ENCODE data around the gene TAF1A. TPM values are rescaled to one million over a fixed set of nuclear protein-coding genes. Genes with fewer than 3 reads are reported as not detected.

Gene TAF1A
- 11.0 TPM for total RNA-seq

DNA sequence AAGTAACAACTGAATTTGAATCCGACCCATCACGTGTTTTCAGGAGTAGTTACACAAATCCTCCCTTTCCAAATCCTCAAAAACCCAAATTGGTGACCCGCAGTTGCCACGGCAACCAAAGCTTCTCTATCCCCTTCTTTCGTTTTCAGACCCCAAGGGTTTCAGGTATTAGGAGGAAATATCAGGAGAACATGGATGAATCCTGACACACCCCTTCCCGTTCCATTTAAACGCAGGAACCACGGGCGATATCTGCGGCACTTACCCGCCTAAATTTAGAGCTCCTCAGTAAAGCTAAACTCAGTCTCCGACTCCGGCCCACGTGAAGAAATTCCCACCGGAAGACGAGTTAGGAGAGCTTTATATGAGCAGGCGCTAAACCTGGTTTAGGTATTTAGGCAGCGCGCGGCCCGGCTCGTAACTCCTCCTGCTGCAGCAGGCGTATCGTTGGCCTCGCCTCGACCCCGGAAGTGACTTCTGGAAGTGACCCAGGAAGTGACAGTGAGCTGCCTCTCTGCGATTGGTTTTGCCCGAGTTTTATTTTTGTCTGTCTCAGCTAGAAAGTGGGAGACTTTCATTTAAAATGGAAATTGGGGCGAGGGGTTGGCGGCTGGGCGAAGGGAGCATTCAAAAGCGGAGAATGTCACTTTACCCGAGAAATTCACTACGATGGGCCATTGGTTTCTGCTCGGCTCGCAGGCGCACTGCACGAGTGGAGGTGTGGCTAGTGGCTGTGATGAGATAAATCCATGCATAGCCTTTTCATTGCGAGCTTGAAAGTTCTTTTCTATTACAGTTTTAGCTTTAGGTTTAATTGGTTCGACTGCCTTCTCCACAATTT lies at the start of gene TAF1A:
Gene TAF1A (minus strand): TSS at position 472 of the 841 bp plus-strand sequence.
- peak within 1 kb of the TSS; percentile 65 to 84 (median 83) for H3K9ac ChIP-seq (ENCODE audit: low read depth in 1 of 3, low read length in 3 of 3)
- peaks cover 0 to 14% (median 0%) of the 10 kb centered on the region in 3 donors for H3K36me3 ChIP-seq (ENCODE audit: control insufficient read depth in 3 of 3, insufficient read depth in 3 of 3, low read length in 3 of 3)
- peaks cover 3 to 19% (median 9%) of the 10 kb centered on the region in 3 donors for H3K4me1 ChIP-seq (ENCODE audit: control insufficient read depth in 3 of 3, insufficient read depth in 3 of 3, low read length in 3 of 3)
- peak within 1 kb of the TSS; percentile 78 for H3K27ac ChIP-seq (ENCODE audit: low read depth, low read length)
- H3K9me3 ChIP-seq (ENCODE audit: control insufficient read depth in 3 of 3, low read length in 3 of 3): no peaks in the 10 kb centered on the region
- H3K27me3 ChIP-seq (ENCODE audit: control insufficient read depth in 3 of 3, insufficient read depth in 3 of 3, low read length in 3 of 3): no peaks in the 10 kb centered on the region
- H3K4me3 ChIP-seq (ENCODE audit: low read length in 3 of 3): peak within 1 kb of the TSS; percentile 82 to 90 (median 89)

DNA sequence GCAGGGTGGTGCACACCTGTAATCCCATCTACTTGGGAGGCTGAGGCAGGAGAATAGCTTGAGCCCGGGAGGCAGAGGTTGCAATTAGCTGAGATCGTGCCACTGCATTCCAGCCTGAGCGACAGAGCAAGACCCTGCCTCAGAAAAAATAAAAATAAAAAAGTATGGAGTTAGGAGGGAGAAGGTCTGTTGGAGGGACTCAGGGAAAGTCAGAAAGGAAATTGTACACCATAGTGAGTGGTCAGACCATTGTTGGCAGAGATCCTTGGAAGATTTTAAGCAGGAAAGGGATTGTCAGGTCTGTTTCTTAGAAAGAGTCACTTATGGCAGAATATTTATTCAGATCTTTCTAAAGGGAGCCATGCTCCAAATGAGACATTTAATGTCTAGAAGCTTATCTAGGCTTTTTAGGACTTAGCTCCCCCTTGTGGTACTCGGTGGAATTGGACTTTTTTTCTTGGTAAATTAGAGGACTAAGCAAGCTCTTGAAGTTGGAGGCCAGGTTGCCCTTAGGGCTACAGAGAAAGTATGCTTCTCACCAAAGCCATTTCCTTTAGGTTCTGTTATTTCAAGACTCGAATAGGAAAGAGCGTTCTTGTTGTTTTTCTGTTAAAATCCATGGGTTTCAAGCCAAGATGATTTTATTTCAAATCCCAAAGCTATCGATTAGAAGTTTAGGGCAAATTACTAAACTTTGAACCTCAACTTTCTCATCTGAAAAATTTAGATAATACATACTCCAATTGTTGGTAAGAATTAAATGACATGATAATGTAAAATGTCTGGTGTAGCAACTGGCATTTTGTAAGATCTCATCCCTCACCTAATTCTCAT lies 44.7 kb upstream of the TAF1A start:
- Histone ChIP-seq H3K9ac (ENCODE audit: low read depth in 1 of 3, low read length in 3 of 3) (no peak overlapping the region), H3K4me1 (ENCODE audit: control insufficient read depth in 3 of 3, insufficient read depth in 3 of 3, low read length in 3 of 3) (no peaks in the 10 kb centered on the region), H3K9me3 (ENCODE audit: control insufficient read depth in 3 of 3, low read length in 3 of 3) (no peaks in the 10 kb centered on the region), H3K4me3 (ENCODE audit: low read length in 3 of 3) (no peak overlapping the region), H3K27ac (ENCODE audit: low read depth, low read length) (no peak overlapping the region), H3K36me3 (ENCODE audit: control insufficient read depth in 3 of 3, insufficient read depth in 3 of 3, low read length in 3 of 3) (peaks cover 9 to 45% (median 28%) of the 10 kb centered on the region in 3 donors), H3K27me3 (ENCODE audit: control insufficient read depth in 3 of 3, insufficient read depth in 3 of 3, low read length in 3 of 3) (no peaks in the 10 kb centered on the region)

DNA sequence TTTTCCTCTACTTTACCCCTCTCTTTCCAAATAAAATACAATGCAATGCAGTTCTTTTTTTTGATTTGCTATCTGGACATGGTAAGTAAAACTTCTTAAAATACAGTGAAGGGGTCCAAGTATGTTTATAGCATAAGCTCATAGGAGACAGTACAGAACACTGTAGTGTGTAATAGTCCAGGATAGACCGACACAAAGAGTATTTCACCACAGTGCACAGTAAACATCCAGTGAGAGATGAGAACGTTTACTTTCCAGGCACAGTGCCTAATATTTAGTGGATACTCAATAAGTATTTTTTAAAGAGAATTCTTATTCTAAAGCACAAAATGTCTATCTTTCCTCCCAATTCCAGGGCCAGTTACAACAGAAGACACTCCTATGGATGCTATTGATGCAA lies 43.0 kb upstream of the TAF1A start:
- no peak overlapping the region for H3K4me3 ChIP-seq (ENCODE audit: low read length in 3 of 3)
- H3K27ac ChIP-seq (ENCODE audit: low read depth, low read length): no peak overlapping the region
- no peak overlapping the region for H3K9ac ChIP-seq (ENCODE audit: low read depth in 1 of 3, low read length in 3 of 3)
- H3K36me3 ChIP-seq (ENCODE audit: control insufficient read depth in 3 of 3, insufficient read depth in 3 of 3, low read length in 3 of 3): peaks cover 22 to 55% (median 43%) of the 10 kb centered on the region in 3 donors
- no peaks in the 10 kb centered on the region for H3K4me1 ChIP-seq (ENCODE audit: control insufficient read depth in 3 of 3, insufficient read depth in 3 of 3, low read length in 3 of 3)
- H3K27me3 ChIP-seq (ENCODE audit: control insufficient read depth in 3 of 3, insufficient read depth in 3 of 3, low read length in 3 of 3): no peaks in the 10 kb centered on the region
- no peaks in the 10 kb centered on the region for H3K9me3 ChIP-seq (ENCODE audit: control insufficient read depth in 3 of 3, low read length in 3 of 3)

DNA sequence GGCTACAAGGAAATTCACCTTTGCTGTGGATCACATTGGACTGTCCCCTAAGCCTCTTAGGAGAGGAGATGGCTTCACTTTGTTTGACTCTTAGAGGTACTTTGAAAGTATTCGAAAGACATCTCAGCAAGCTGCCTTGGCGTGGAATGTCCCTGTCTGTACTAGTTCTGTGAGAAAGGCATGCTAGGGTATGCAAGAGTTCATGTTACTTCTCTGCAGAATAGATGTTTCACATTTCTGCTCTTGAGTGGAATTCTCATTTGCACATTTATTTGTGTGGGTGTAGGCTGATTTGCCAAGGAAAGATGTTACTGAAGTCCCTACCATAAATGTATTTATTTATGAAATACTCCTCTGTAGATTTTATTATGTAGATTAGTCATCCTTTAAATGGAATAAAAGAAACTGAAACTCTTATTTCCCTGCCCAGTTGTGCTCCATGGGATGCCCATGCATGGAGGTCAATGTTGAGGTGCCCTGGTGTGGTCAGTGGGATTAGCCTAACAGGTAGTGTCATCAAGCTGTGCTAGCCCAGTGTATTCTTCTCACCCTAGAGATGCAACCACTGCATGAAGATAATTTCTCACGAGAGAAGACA lies 42.0 kb upstream of the TAF1A start:
- H3K4me1 ChIP-seq (ENCODE audit: control insufficient read depth in 3 of 3, insufficient read depth in 3 of 3, low read length in 3 of 3): no peaks in the 10 kb centered on the region
- H3K4me3 ChIP-seq (ENCODE audit: low read length in 3 of 3): no peak overlapping the region
- no peaks in the 10 kb centered on the region for H3K27me3 ChIP-seq (ENCODE audit: control insufficient read depth in 3 of 3, insufficient read depth in 3 of 3, low read length in 3 of 3)
- no peaks in the 10 kb centered on the region for H3K9me3 ChIP-seq (ENCODE audit: control insufficient read depth in 3 of 3, low read length in 3 of 3)
- peaks cover 29 to 59% (median 53%) of the 10 kb centered on the region in 3 donors for H3K36me3 ChIP-seq (ENCODE audit: control insufficient read depth in 3 of 3, insufficient read depth in 3 of 3, low read length in 3 of 3)
- no peak overlapping the region for H3K27ac ChIP-seq (ENCODE audit: low read depth, low read length)
- no peak overlapping the region for H3K9ac ChIP-seq (ENCODE audit: low read depth in 1 of 3, low read length in 3 of 3)

DNA sequence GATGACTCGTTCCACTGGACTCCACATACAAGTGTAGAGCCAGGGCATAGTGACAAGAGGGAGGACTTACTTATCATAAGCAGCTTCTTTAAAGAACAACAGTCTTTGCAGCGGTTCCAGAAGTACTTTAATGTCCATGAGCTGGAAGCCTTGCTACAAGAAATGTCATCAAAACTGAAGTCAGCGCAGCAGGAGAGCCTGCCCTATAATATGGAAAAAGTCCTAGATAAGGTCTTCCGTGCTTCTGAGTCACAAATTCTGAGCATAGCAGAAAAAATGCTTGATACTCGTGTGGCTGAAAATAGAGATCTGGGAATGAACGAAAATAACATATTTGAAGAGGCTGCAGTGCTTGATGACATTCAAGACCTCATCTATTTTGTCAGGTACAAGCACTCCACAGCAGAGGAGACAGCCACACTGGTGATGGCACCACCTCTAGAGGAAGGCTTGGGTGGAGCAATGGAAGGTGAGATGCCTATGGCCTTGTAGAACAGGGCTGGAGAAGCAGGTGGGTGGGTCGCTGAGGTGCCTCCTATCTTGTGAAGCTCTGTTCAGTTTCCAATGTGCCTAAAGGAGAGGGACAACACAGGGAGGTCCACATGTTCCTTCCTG lies 40.3 kb upstream of the TAF1A start:
- no peaks in the 10 kb centered on the region for H3K4me1 ChIP-seq (ENCODE audit: control insufficient read depth in 3 of 3, insufficient read depth in 3 of 3, low read length in 3 of 3)
- H3K9me3 ChIP-seq (ENCODE audit: control insufficient read depth in 3 of 3, low read length in 3 of 3): no peaks in the 10 kb centered on the region
- H3K4me3 ChIP-seq (ENCODE audit: low read length in 3 of 3): no peak overlapping the region
- H3K27ac ChIP-seq (ENCODE audit: low read depth, low read length): no peak overlapping the region
- H3K9ac ChIP-seq (ENCODE audit: low read depth in 1 of 3, low read length in 3 of 3): no peak overlapping the region
- H3K36me3 ChIP-seq (ENCODE audit: control insufficient read depth in 3 of 3, insufficient read depth in 3 of 3, low read length in 3 of 3): peaks cover 37 to 61% (median 59%) of the 10 kb centered on the region in 3 donors
- no peaks in the 10 kb centered on the region for H3K27me3 ChIP-seq (ENCODE audit: control insufficient read depth in 3 of 3, insufficient read depth in 3 of 3, low read length in 3 of 3)

DNA sequence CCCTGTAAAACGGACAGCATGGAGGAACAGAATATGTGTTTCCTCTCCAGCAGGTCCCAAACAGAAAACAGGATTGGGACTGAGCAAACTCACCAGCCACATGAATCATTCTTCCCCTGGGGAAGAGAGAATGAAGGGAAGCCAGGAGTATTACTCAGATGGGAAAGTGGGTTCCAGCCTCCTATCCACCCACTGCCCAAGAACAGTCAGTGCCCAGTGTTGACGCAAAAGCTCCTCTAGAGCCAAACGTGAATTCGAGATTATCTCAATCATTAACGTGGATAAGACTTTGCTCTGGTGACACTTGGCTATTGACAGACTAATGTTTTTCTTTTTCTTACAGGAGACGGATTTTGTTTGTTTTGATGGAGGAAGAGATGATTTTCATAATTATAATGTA lies 37.5 kb upstream of the TAF1A start:
- no peak overlapping the region for H3K4me3 ChIP-seq (ENCODE audit: low read length in 3 of 3)
- H3K9ac ChIP-seq (ENCODE audit: low read depth in 1 of 3, low read length in 3 of 3): no peak overlapping the region
- H3K36me3 ChIP-seq (ENCODE audit: control insufficient read depth in 3 of 3, insufficient read depth in 3 of 3, low read length in 3 of 3): peaks cover 41 to 61% (median 58%) of the 10 kb centered on the region in 3 donors
- H3K9me3 ChIP-seq (ENCODE audit: control insufficient read depth in 3 of 3, low read length in 3 of 3): no peaks in the 10 kb centered on the region
- H3K4me1 ChIP-seq (ENCODE audit: control insufficient read depth in 3 of 3, insufficient read depth in 3 of 3, low read length in 3 of 3): no peaks in the 10 kb centered on the region
- no peak overlapping the region for H3K27ac ChIP-seq (ENCODE audit: low read depth, low read length)
- H3K27me3 ChIP-seq (ENCODE audit: control insufficient read depth in 3 of 3, insufficient read depth in 3 of 3, low read length in 3 of 3): no peaks in the 10 kb centered on the region

DNA sequence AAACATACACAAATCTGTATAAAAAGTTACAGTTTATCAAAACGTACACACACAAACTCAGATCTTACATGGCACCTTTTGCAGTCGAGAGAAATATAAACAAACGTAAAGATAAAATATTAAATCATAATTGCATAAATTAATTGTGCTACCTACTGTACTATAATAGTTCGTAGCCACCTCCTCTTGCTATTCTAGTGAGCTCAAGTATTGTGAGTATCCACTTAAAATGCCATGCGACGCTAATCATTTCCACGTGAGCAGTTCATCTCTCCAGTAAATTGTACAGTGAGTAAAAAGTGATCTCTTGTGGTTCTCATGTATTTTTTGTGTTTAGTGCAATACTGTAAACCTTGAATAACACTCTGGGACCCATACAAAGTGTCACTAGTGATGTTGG lies 34.5 kb upstream of the TAF1A start:
- H3K27ac ChIP-seq (ENCODE audit: low read depth, low read length): no peak overlapping the region
- H3K4me3 ChIP-seq (ENCODE audit: low read length in 3 of 3): no peak overlapping the region
- peaks cover 0 to 6% (median 4%) of the 10 kb centered on the region in 3 donors for H3K4me1 ChIP-seq (ENCODE audit: control insufficient read depth in 3 of 3, insufficient read depth in 3 of 3, low read length in 3 of 3)
- H3K36me3 ChIP-seq (ENCODE audit: control insufficient read depth in 3 of 3, insufficient read depth in 3 of 3, low read length in 3 of 3): peaks cover 33 to 46% (median 42%) of the 10 kb centered on the region in 3 donors
- no peaks in the 10 kb centered on the region for H3K9me3 ChIP-seq (ENCODE audit: control insufficient read depth in 3 of 3, low read length in 3 of 3)
- no peak overlapping the region for H3K9ac ChIP-seq (ENCODE audit: low read depth in 1 of 3, low read length in 3 of 3)
- no peaks in the 10 kb centered on the region for H3K27me3 ChIP-seq (ENCODE audit: control insufficient read depth in 3 of 3, insufficient read depth in 3 of 3, low read length in 3 of 3)

DNA sequence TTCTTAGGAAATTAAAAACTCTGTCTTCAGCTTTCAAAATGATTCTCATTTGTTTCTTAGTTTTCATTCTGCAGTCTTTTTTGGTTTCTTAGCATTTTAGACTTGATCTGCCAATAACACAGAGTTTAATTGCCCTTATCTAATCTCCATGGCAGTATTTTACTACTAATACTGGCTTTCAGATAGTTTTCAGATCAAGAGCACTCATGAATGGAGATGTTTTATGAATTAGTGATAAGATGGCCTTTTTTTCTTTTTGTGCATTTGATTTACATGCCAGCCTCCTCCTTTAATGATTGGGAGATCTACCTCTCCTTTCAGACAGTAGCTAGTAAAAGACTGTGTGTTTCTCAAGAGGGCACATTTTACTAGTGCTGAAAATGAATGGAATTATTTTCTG lies 33.7 kb upstream of the TAF1A start:
- no peak overlapping the region for H3K27ac ChIP-seq (ENCODE audit: low read depth, low read length)
- peaks cover 6 to 12% (median 10%) of the 10 kb centered on the region in 3 donors for H3K4me1 ChIP-seq (ENCODE audit: control insufficient read depth in 3 of 3, insufficient read depth in 3 of 3, low read length in 3 of 3)
- no peaks in the 10 kb centered on the region for H3K9me3 ChIP-seq (ENCODE audit: control insufficient read depth in 3 of 3, low read length in 3 of 3)
- H3K9ac ChIP-seq (ENCODE audit: low read depth in 1 of 3, low read length in 3 of 3): no peak overlapping the region
- H3K4me3 ChIP-seq (ENCODE audit: low read length in 3 of 3): no peak overlapping the region
- no peaks in the 10 kb centered on the region for H3K27me3 ChIP-seq (ENCODE audit: control insufficient read depth in 3 of 3, insufficient read depth in 3 of 3, low read length in 3 of 3)
- H3K36me3 ChIP-seq (ENCODE audit: control insufficient read depth in 3 of 3, insufficient read depth in 3 of 3, low read length in 3 of 3): peaks cover 26 to 38% (median 34%) of the 10 kb centered on the region in 3 donors

DNA sequence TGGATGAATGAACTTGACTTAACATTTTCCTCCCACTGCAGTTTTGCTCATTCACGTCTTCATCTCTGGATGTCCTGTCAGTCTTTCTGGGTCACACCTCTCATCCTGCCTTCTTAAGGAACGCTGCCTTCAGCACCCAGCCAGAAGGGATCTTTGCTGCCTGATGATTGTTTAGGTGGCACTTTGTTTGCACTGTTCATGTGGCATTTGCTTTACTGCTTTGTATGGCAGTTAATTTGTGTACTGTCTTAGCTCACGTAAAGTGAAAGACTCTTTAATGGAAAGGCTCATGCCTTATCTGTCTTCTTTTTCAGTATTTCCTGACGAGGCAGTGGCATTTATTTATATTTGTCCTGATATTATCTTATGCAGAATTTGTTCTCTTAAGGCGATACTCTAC lies 33.0 kb upstream of the TAF1A start:
- Histone ChIP-seq H3K9me3 (ENCODE audit: control insufficient read depth in 3 of 3, low read length in 3 of 3) (no peaks in the 10 kb centered on the region), H3K36me3 (ENCODE audit: control insufficient read depth in 3 of 3, insufficient read depth in 3 of 3, low read length in 3 of 3) (peaks cover 21 to 32% (median 27%) of the 10 kb centered on the region in 3 donors), H3K9ac (ENCODE audit: low read depth in 1 of 3, low read length in 3 of 3) (no peak overlapping the region), H3K27ac (ENCODE audit: low read depth, low read length) (no peak overlapping the region), H3K4me3 (ENCODE audit: low read length in 3 of 3) (no peak overlapping the region), H3K4me1 (ENCODE audit: control insufficient read depth in 3 of 3, insufficient read depth in 3 of 3, low read length in 3 of 3) (peaks cover 6 to 12% (median 10%) of the 10 kb centered on the region in 3 donors), H3K27me3 (ENCODE audit: control insufficient read depth in 3 of 3, insufficient read depth in 3 of 3, low read length in 3 of 3) (no peaks in the 10 kb centered on the region)

Data from skeletal muscle tissue (tissue), 4 donors.